Bronchial epithelial cell (primary cell): ENCODE data around the gene MAMDC4. TPM values are rescaled to one million over a fixed set of nuclear protein-coding genes. Genes with fewer than 3 reads are reported as not detected.
"Not testable (repeated sequence)": the region's sequence is repeated elsewhere in the genome, so short reads cannot be mapped to it uniquely, and the experiment has no call there.

ENCODE experiments used
- DNase-seq: peaks from one replicate; pipeline ENCODE4 v3.0.0-alpha.2; 2010; ENCODE audit warnings: low read depth
- FAIRE-seq: peaks from 2 replicates; lab custom pipeline; 2011; peaks lifted over from hg19 to GRCh38; lab: Jason Lieb, UNC
- H3K27me3 ChIP-seq: 2 replicates; pipeline ENCODE4 v1.5.1; 2011; ENCODE audit warnings: low read length; ENCODE audit not compliant: control insufficient read depth, insufficient read depth
- H3K36me3 ChIP-seq: 2 replicates; pipeline ENCODE4 v1.5.1; 2011; ENCODE audit warnings: low read length; ENCODE audit not compliant: control insufficient read depth, insufficient read depth
- H3K4me3 ChIP-seq: 2 replicates; pipeline ENCODE4 v1.5.1; 2011; ENCODE audit warnings: mild to moderate bottlenecking, low read depth, low read length, control low read depth
- total RNA-seq: library from RNA; depleted of rRNA; stranded (reverse); fragments of >200 nt; gene quantifications from 2 replicates; pipeline ENCODE4 v1.2.1, GENCODE V29; 2014
- TF ChIP-seq, protein P1 (sequence below): IDR thresholded peaks from 2 replicates; pipeline ENCODE4 v1.5.1; 2011; ENCODE audit warnings: mild to moderate bottlenecking, moderate library complexity, low read length, control low read depth, inconsistent platforms; ENCODE audit not compliant: insufficient read depth, severe bottlenecking

The MAMDC4 gene
- total RNA-seq: 1.1 and 1.5 TPM in 2 replicates

DNA sequence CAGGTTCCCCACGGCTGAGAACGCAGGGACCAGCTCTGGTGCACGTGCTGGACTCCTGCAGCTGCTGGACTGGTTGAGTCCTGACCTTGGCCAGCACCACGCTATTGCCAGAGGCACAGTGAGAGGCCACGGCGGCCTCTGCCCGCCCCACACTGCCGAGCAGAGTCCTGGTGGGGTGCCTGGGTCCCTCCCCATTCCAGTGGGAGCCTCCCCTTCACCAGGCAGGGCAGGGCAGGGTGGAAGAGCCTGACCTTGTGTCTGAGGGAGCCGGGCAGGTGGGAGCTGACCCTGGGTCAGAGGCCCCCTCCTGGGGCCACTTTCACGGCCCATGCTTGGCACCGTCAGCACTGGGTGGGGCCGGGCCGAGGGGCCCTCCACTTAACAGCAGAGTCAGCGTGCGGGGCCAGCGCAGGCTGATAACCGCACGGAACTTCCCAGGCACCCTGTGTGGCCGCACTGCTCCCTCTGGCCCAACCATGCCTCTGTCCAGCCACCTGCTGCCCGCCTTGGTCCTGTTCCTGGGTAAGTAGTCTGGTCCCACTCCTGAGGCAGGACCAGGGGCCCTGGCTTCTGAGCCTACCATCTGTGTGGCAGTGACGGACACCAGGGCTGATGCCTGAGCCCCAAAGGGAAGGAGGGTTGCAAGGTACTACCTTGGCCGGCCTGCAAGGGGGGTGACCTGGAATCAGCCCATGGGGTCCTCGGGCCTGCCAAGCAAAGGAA is at the start of gene MAMDC4:
Gene MAMDC4, plus strand, starts transcription at position 406 of the 723 bp plus-strand sequence. Its CDS starts 71 bp downstream, at position 477.
- TF ChIP-seq, protein P1, sequence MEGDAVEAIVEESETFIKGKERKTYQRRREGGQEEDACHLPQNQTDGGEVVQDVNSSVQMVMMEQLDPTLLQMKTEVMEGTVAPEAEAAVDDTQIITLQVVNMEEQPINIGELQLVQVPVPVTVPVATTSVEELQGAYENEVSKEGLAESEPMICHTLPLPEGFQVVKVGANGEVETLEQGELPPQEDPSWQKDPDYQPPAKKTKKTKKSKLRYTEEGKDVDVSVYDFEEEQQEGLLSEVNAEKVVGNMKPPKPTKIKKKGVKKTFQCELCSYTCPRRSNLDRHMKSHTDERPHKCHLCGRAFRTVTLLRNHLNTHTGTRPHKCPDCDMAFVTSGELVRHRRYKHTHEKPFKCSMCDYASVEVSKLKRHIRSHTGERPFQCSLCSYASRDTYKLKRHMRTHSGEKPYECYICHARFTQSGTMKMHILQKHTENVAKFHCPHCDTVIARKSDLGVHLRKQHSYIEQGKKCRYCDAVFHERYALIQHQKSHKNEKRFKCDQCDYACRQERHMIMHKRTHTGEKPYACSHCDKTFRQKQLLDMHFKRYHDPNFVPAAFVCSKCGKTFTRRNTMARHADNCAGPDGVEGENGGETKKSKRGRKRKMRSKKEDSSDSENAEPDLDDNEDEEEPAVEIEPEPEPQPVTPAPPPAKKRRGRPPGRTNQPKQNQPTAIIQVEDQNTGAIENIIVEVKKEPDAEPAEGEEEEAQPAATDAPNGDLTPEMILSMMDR: no peak
- H3K36me3 ChIP-seq: peaks cover 10% of the 10 kb centered on the region
- H3K27me3 ChIP-seq: no peaks in the 10 kb centered on the region
- DNase-seq (no peak), FAIRE-seq (no peak)
- no peak within 1 kb of the TSS for H3K4me3 ChIP-seq

DNA sequence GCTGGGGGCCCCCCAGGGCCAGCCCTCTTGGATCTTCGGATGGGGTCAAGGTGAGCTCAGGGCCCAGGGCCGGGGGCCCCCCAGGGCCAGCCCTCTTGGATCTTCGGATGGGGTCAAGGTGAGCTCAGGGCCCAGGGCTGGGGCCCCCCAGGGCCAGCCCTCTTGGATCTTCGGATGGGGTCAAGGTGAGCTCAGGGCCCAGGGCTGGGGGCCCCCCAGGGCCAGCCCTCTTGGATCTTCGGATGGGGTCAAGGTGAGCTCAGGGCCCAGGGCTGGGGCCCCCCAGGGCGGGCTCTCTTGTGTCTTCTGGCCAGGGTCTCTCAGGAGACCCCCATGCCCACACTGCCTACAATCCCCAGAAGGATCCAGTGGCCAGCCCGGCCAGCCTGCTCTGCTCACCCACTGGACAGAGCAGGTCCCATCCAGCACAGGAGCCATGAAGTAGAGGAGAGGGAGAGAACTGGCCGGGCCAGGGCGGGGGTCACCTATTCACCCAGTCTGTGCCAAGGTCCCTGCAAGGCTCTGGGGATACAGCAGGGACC is 49.1 kb upstream of the MAMDC4 start:
- DNase-seq, H3K36me3 ChIP-seq, H3K4me3 ChIP-seq, FAIRE-seq, H3K27me3 ChIP-seq: not testable (repeated sequence)

DNA sequence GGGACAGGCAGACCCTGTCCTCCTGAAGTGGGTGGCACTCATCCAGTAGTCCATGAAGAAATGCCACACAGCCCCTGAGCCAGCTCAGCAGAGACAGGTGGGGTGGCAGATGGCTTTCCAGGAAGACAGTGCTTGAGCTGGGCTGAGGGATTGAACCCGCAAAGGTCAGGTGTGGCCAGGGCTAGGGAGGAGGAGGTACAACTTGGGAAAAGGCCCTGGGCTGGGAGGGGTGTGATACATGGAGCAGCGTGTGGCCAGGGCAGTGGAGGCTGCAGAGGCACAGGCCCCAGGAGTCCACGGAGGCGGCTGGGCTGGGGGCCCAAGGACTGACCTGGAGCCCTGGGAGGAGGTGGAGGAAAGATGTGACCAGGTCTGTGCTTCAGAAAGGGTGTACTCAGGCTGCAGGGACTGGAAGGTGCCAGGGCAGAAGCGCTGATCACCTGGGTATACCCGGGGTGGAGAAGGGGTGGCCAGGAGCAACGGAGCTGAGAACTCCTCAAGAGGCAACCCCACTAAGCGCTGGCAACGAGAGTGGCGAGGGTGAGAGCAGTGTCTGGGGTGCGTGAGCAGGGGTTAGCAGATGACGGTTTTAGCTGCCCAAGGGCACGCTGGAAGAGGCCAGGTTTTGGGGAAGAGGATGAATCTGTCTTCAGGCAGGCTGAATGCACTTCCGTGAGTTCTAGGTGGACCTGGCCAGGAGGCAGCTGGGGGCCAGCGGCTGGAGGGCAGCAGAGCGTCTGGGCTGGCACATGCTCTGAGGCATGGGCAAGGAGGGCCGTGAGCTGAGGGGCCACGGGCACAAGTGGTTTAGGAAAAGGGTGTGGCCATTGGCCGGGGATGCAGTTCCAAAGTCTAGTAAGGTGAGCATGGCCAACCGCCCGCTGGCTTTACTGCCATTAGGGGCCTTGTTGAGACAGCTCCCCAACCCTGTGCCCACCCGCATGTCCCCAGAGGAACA is 48.3 kb upstream of the MAMDC4 start:
- FAIRE-seq (no peak), DNase-seq (no peak)
- TF ChIP-seq, protein P1: no peak
- peaks cover 2% of the 10 kb centered on the region for H3K36me3 ChIP-seq
- peaks cover 3% of the 10 kb centered on the region for H3K27me3 ChIP-seq
- no peak overlapping the region for H3K4me3 ChIP-seq

DNA sequence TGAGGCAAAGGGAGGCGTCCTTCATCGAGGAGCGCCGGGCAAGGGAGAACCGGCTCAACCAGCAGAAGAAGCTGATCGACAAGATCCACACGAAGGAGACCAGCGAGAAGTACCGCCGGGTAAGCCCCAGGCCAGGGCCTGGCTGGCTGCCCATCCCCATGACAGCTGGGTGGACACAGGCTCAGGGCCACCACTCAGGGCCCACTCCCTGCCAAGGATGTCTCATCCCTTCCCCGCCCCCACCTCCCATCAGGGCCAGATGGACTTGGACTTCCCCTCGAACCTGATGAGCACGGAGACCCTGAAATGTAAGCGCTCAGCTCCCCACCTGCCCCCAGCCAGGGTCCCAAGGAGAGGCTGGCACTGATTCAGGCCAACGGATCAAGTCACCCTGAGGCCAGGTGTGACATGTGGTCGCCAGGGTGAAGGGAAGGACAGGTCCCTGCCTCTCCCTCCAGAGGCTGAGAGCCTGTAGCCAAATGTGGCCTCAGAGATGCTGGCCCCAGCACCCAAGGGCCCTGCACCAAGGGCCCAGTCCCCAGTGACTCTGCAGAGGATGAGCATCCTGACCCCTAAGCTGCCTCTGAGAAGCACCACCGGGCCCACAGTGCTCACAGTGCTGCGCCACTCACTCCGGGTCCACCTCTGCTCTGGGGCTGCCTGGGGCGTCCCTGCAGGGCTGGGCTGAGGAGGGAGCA is 47.5 kb upstream of the MAMDC4 start:
- H3K36me3 ChIP-seq: peaks cover 4% of the 10 kb centered on the region
- H3K27me3 ChIP-seq: no peaks in the 10 kb centered on the region
- no peak overlapping the region for H3K4me3 ChIP-seq
- TF ChIP-seq, protein P1: no peak
- FAIRE-seq (no peak), DNase-seq (no peak)

DNA sequence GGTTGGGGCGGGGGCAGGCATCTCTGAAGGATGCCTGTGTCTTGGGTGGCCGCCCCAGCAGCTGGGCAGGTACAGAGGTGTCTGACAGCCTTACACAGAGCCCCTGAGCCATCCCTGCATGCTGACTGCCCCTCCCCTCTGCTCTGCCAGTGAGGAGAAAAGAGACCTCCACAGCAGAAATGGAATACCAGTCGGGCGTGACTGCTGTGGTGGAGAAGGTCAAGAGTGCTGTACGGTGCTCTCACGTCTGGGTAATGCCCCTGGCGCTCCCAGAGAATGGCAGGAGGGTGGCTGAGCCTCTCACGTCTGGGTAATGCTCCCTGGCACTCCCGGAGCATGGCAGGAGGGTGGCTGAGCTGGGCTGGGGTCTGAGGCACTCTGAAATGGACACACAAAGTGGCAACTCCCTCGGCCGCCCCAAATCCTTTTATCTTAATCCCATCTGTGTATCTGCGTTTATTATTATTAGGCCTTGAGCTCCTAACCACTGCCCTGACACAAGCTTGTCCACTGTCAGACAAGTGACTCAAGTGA is 46.9 kb upstream of the MAMDC4 start:
- Histone ChIP-seq H3K27me3 (no peaks in the 10 kb centered on the region), H3K4me3 (no peak overlapping the region), H3K36me3 (peaks cover 5% of the 10 kb centered on the region)
- no peak for FAIRE-seq
- TF ChIP-seq, protein P1: no peak
- no peak for DNase-seq
